Measurements from ENCODE around the gene MROH8. TPM values are rescaled to one million over a fixed set of nuclear protein-coding genes. Genes with fewer than 3 reads are reported as not detected.
"Not testable (repeated sequence)": the region's sequence is repeated elsewhere in the genome, so short reads cannot be mapped to it uniquely, and the experiment has no call there.

The MROH8 gene
- total RNA-seq, 8 experiments from 2014 or later = 2.9 to 7.6 (median 4.9) TPM

GRCh38 chr20:37096415-37097041, 82.8 kb downstream of the MROH8 start:
- Histone ChIP-seq H3K27ac (peak overlapping the region; percentile 97 to 99), H3K4me3 (peak overlapping the region; percentile 81 to 90 (median 86)), H3K4me1 (replicated peaks in 1 of 2) (peaks cover 9% of the 10 kb centered on the region in 2 donors)
- no peak for ATAC-seq (replicated peaks in 6 of 8)
- in situ Hi-C loops (cut with MboI; ENCODE audit: low pct_unique_long_range_greater_than_20kb in 2 of 9, low sequenced_read_pairs in 9 of 9, unreplicated experiment in 9 of 9) = no loop called here
- WGBS, 10 experiments = 20 to 80% (median 44%) methylated on average over 1 to 7 of the region's 11 CpGs; no CpG with 5 or more reads in 2 of the 10 experiments

- Histone ChIP-seq H3K4me3 (peak within 1 kb of the TSS; percentile 81 to 90 (median 86)), H3K27ac (peak within 1 kb of the TSS; percentile 97 to 99), H3K4me1 (replicated peaks in 1 of 2) (peaks cover 9% of the 10 kb centered on the region in 2 donors)
- 0 to 5% (median 1%) methylated on average over 1 to 20 of the region's 58 CpGs; no CpG with 5 or more reads in 2 of the 10 experiments for WGBS, 10 experiments
- peak; percentile 89 to 94 (median 92) for ATAC-seq (replicated peaks in 6 of 8)
- in situ Hi-C loops (cut with MboI; ENCODE audit: low pct_unique_long_range_greater_than_20kb in 2 of 9, low sequenced_read_pairs in 9 of 9, unreplicated experiment in 9 of 9) = no loop called here
Measured at GRCh38 chr20:37095599-37096414, 83.5 kb downstream of the MROH8 start, which contains the start of gene RBL1. Gene RBL1, minus strand, starts transcription at chr20:37095997. Its CDS starts 69 bp downstream, at chr20:37095928.

- Histone ChIP-seq H3K27ac (no peak overlapping the region), H3K4me1 (replicated peaks in 1 of 2) (peaks cover 9% of the 10 kb centered on the region in 2 donors), H3K4me3 (peak overlapping the region; percentile 81 to 90 (median 86))
- peak in 5 of 8 experiments; percentile 2 to 17 (median 6) for ATAC-seq (replicated peaks in 6 of 8)
- WGBS, 10 experiments = 0 to 13% (median 5%) methylated on average over 1 to 9 of the region's 19 CpGs; no CpG with 5 or more reads in 2 of the 10 experiments
- in situ Hi-C loops (cut with MboI; ENCODE audit: low pct_unique_long_range_greater_than_20kb in 2 of 9, low sequenced_read_pairs in 9 of 9, unreplicated experiment in 9 of 9) = no loop called here
Measured at GRCh38 chr20:37095108-37095598, 84.2 kb downstream of the MROH8 start.

- Histone ChIP-seq H3K4me1 (replicated peaks in 1 of 2) (peaks cover 5% of the 10 kb centered on the region in 2 donors), H3K4me3 (no peak overlapping the region), H3K27ac (no peak overlapping the region)
- 67 to 100% (median 93%) methylated on average over 1 to 2 of the region's 2 CpGs for WGBS, 10 experiments
- in situ Hi-C loops (cut with MboI; ENCODE audit: low pct_unique_long_range_greater_than_20kb in 2 of 9, low sequenced_read_pairs in 9 of 9, unreplicated experiment in 9 of 9) = no loop called here
- ATAC-seq (replicated peaks in 6 of 8) = no peak
Measured at GRCh38 chr20:37090407-37090806, 88.9 kb downstream of the MROH8 start.

- H3K4me1 ChIP-seq (replicated peaks in 1 of 2) = no peaks in the 10 kb centered on the region
- H3K27ac ChIP-seq = no peak overlapping the region
- 92 to 100% (median 100%) methylated on average over 1 to 3 of the region's 5 CpGs; no CpG with 5 or more reads in 5 of the 10 experiments for WGBS, 10 experiments
- peak in 1 of 8 experiments; percentile 33 for ATAC-seq (replicated peaks in 6 of 8)
- in situ Hi-C loops (cut with MboI; ENCODE audit: low pct_unique_long_range_greater_than_20kb in 2 of 9, low sequenced_read_pairs in 9 of 9, unreplicated experiment in 9 of 9) = no loop called here
- no peak overlapping the region for H3K4me3 ChIP-seq
Measured at GRCh38 chr20:37081717-37082289, 97.5 kb downstream of the MROH8 start.

- in situ Hi-C loops (cut with MboI; ENCODE audit: low pct_unique_long_range_greater_than_20kb in 2 of 9, low sequenced_read_pairs in 9 of 9, unreplicated experiment in 9 of 9) = no loop called here
- H3K27ac ChIP-seq = no peak overlapping the region
- 84 to 100% (median 97%) methylated on average over 1 to 8 of the region's 8 CpGs for WGBS, 10 experiments
- no peaks in the 10 kb centered on the region for H3K4me1 ChIP-seq (replicated peaks in 1 of 2)
- H3K4me3 ChIP-seq = no peak overlapping the region
- ATAC-seq (replicated peaks in 6 of 8) = no peak
Measured at GRCh38 chr20:37077009-37077408, 102.3 kb downstream of the MROH8 start.

- WGBS, 10 experiments = 79 to 100% (median 99%) methylated on average over 1 to 3 of the region's 3 CpGs
- in situ Hi-C loops (cut with MboI; ENCODE audit: low pct_unique_long_range_greater_than_20kb in 2 of 9, low sequenced_read_pairs in 9 of 9, unreplicated experiment in 9 of 9) = no loop called here
- H3K4me3 ChIP-seq = no peak overlapping the region
- no peak overlapping the region for H3K27ac ChIP-seq
- ATAC-seq (replicated peaks in 6 of 8) = peak in 3 of 8 experiments; percentile 18 to 68 (median 21)
- H3K4me1 ChIP-seq (replicated peaks in 1 of 2) = no peaks in the 10 kb centered on the region
Measured at GRCh38 chr20:37075932-37076685, 103.2 kb downstream of the MROH8 start.

GRCh38 chr20:37072293-37073196, 106.8 kb downstream of the MROH8 start:
- H3K4me3 ChIP-seq = no peak overlapping the region
- in situ Hi-C loops (cut with MboI; ENCODE audit: low pct_unique_long_range_greater_than_20kb in 2 of 9, low sequenced_read_pairs in 9 of 9, unreplicated experiment in 9 of 9) = no loop called here
- no peak overlapping the region for H3K27ac ChIP-seq
- 95 to 100% (median 99%) methylated on average over 1 to 12 of the region's 17 CpGs; no CpG with 5 or more reads in 4 of the 10 experiments for WGBS, 10 experiments
- no peaks in the 10 kb centered on the region for H3K4me1 ChIP-seq (replicated peaks in 1 of 2)
- ATAC-seq (replicated peaks in 6 of 8) = no peak

GRCh38 chr20:37071481-37071911, 107.9 kb downstream of the MROH8 start:
- H3K4me3 ChIP-seq = no peak overlapping the region
- no peak overlapping the region for H3K27ac ChIP-seq
- 0 to 100% (median 89%) methylated on average over 1 to 4 of the region's 4 CpGs; no CpG with 5 or more reads in 1 of the 10 experiments for WGBS, 10 experiments
- in situ Hi-C loops (cut with MboI; ENCODE audit: low pct_unique_long_range_greater_than_20kb in 2 of 9, low sequenced_read_pairs in 9 of 9, unreplicated experiment in 9 of 9) = no loop called here
- peak in 1 of 8 experiments; percentile 56 for ATAC-seq (replicated peaks in 6 of 8)
- no peaks in the 10 kb centered on the region for H3K4me1 ChIP-seq (replicated peaks in 1 of 2)

GRCh38 chr20:37069563-37069962, 109.8 kb downstream of the MROH8 start:
- H3K27ac ChIP-seq; H3K4me3 ChIP-seq; ATAC-seq (replicated peaks in 6 of 8); H3K4me1 ChIP-seq (replicated peaks in 1 of 2); in situ Hi-C loops (cut with MboI; ENCODE audit: low pct_unique_long_range_greater_than_20kb in 2 of 9, low sequenced_read_pairs in 9 of 9, unreplicated experiment in 9 of 9): not testable (repeated sequence)
- WGBS, 10 experiments = no CpG with 5 or more reads among the region's 25 CpGs

GRCh38 chr20:37066168-37066567, 113.2 kb downstream of the MROH8 start:
- WGBS, 10 experiments = 65 to 100% (median 90%) methylated on average over 1 to 2 of the region's 2 CpGs; no CpG with 5 or more reads in 2 of the 10 experiments
- no peaks in the 10 kb centered on the region for H3K4me1 ChIP-seq (replicated peaks in 1 of 2)
- in situ Hi-C loops (cut with MboI; ENCODE audit: low pct_unique_long_range_greater_than_20kb in 2 of 9, low sequenced_read_pairs in 9 of 9, unreplicated experiment in 9 of 9) = no loop called here
- no peak overlapping the region for H3K27ac ChIP-seq
- ATAC-seq (replicated peaks in 6 of 8) = peak in 1 of 8 experiments; percentile 31
- no peak overlapping the region for H3K4me3 ChIP-seq

All from motor neuron (in vitro differentiated cells).